ENCODE results near the gene TSC22D1. TPM values are rescaled to one million over a fixed set of nuclear protein-coding genes. Genes with fewer than 3 reads are reported as not detected.
A peak's percentile ranks its signal among the peaks of the same experiment; 100 is the strongest.

The TSC22D1 gene
- total RNA-seq, 2 donors from 2014 or later, result 30.7 to 50.1 TPM

- H3K4me1 ChIP-seq, result no peaks in the 10 kb centered on the region
- WGBS, 2 donors, result 72 to 75% methylated on average over 15 of the region's 15 CpGs
- H3K27me3 ChIP-seq, result no peaks in the 10 kb centered on the region
- intact Hi-C loops (cut with DNase I), result no loop called here
- no peak for TF ChIP-seq CTCF (IDR thresholded peaks at IDR 0.05)
- TF ChIP-seq POLR2A (IDR thresholded peaks at IDR 0.05), result no peak
- H3K9me3 ChIP-seq, result no peaks in the 10 kb centered on the region
- H3K36me3 ChIP-seq (replicated peaks in 1 of 2; ENCODE audit: insufficient read depth in 1 of 2, low read depth in 2 of 2), result no peaks in the 10 kb centered on the region
- DNase-seq (peak in 2 of 4 donors; percentile 29 to 41), ATAC-seq (no peak)
- no peak overlapping the region for H3K4me3 ChIP-seq
- no peak overlapping the region for H3K27ac ChIP-seq
Observed at GRCh38 chr13:44422755-44423643, 153.1 kb downstream of the TSC22D1 start.

- intact Hi-C loops (cut with DNase I), result no loop called here
- no peaks in the 10 kb centered on the region for H3K4me1 ChIP-seq
- DNase-seq, result no peak
- no peak for ATAC-seq
- no peaks in the 10 kb centered on the region for H3K27me3 ChIP-seq
- no peaks in the 10 kb centered on the region for H3K9me3 ChIP-seq
- TF ChIP-seq CTCF (IDR thresholded peaks at IDR 0.05) (no peak), POLR2A (IDR thresholded peaks at IDR 0.05) (no peak)
- WGBS, 2 donors, result 95 to 98% methylated on average over 2 of the region's 2 CpGs
- no peak overlapping the region for H3K4me3 ChIP-seq
- no peaks in the 10 kb centered on the region for H3K36me3 ChIP-seq (replicated peaks in 1 of 2; ENCODE audit: insufficient read depth in 1 of 2, low read depth in 2 of 2)
- H3K27ac ChIP-seq, result no peak overlapping the region
Observed at GRCh38 chr13:44421853-44422525, 154.1 kb downstream of the TSC22D1 start.

- no peak for ATAC-seq
- Histone ChIP-seq H3K9me3 (no peaks in the 10 kb centered on the region), H3K27me3 (no peaks in the 10 kb centered on the region), H3K4me3 (no peak overlapping the region), H3K36me3 (replicated peaks in 1 of 2; ENCODE audit: insufficient read depth in 1 of 2, low read depth in 2 of 2) (no peaks in the 10 kb centered on the region), H3K4me1 (no peaks in the 10 kb centered on the region), H3K27ac (no peak overlapping the region)
- 87 to 90% methylated on average over 13 to 15 of the region's 15 CpGs for WGBS, 2 donors
- intact Hi-C loops (cut with DNase I), result no loop called here
- DNase-seq, result no peak
- no peak for TF ChIP-seq POLR2A (IDR thresholded peaks at IDR 0.05)
- TF ChIP-seq CTCF (IDR thresholded peaks at IDR 0.05), result no peak
Observed at GRCh38 chr13:44420376-44421220, 155.5 kb downstream of the TSC22D1 start.

GRCh38 chr13:44417876-44418275, 158.3 kb downstream of the TSC22D1 start:
- ATAC-seq, result no peak

More at GRCh38 chr13:44417876-44418275, 158.3 kb downstream of the TSC22D1 start:
- Histone ChIP-seq H3K27me3 (no peaks in the 10 kb centered on the region), H3K36me3 (replicated peaks in 1 of 2; ENCODE audit: insufficient read depth in 1 of 2, low read depth in 2 of 2) (no peaks in the 10 kb centered on the region), H3K9me3 (no peaks in the 10 kb centered on the region), H3K4me1 (no peaks in the 10 kb centered on the region), H3K27ac (no peak overlapping the region), H3K4me3 (no peak overlapping the region)
- TF ChIP-seq POLR2A (IDR thresholded peaks at IDR 0.05) (no peak), CTCF (IDR thresholded peaks at IDR 0.05) (no peak)
- 70 to 80% methylated on average over 5 to 7 of the region's 7 CpGs for WGBS, 2 donors
- DNase-seq, result no peak
- intact Hi-C loops (cut with DNase I), result no loop called here
